SK-N-SH treated with all-trans-retinoic acid at 6 μM for 48 hours (cell line): ENCODE data around the gene KAT7.

Source experiments
- ATAC-seq: fragments of 200-7000 bp; cut with Tn5 transposase; 3 replicates; pipeline ENCODE4 v1.9.1; 2020; ENCODE audit warnings: mild to moderate bottlenecking, moderate library complexity
- ARNTL ChIP-seq: fragments of 450-650 bp; formaldehyde crosslinking; IDR thresholded peaks from 2 replicates; pipeline ENCODE4 v1.5.0; 2020; ENCODE audit warnings: low read depth, mild to moderate bottlenecking, moderate library complexity, borderline replicate concordance
- BACH2 ChIP-seq: fragments of 250-450 bp; sonication (Bioruptor Pico); IDR thresholded peaks from 2 replicates; pipeline ENCODE4 v1.9.0; 2021; ENCODE audit warnings: mild to moderate bottlenecking, borderline replicate concordance
- CSDC2 ChIP-seq: fragments of 250-450 bp; sonication (Bioruptor Pico); IDR thresholded peaks from 2 replicates; pipeline ENCODE4 v1.5.0; 2020; ENCODE audit warnings: mild to moderate bottlenecking, moderate library complexity
- ESRRG ChIP-seq: fragments of 250-450 bp; sonication (Bioruptor Pico); IDR thresholded peaks from 2 replicates; pipeline ENCODE4 v1.6.1; 2021; ENCODE audit warnings: mild to moderate bottlenecking
- GLIS3 ChIP-seq: fragments of 250-450 bp; sonication (Bioruptor Pico); IDR thresholded peaks from 2 replicates; pipeline ENCODE4 v1.5.0; 2020; ENCODE audit warnings: mild to moderate bottlenecking, moderate library complexity
- ISL1 ChIP-seq: fragments of 250-450 bp; sonication (Bioruptor Pico); IDR thresholded peaks from 2 replicates; pipeline ENCODE4 v2.1.2; 2022; ENCODE audit warnings: mild to moderate bottlenecking, moderate library complexity
- OSR1 ChIP-seq: fragments of 250-450 bp; sonication (Bioruptor Pico); IDR thresholded peaks from 2 replicates; pipeline ENCODE4 v1.8.0; 2022; ENCODE audit warnings: moderate library complexity, mild to moderate bottlenecking, inconsistent platforms
- PPARA ChIP-seq: fragments of 250-450 bp; sonication (Bioruptor Pico); IDR thresholded peaks from 2 replicates; pipeline ENCODE4 v1.5.0; 2020; ENCODE audit warnings: mild to moderate bottlenecking, borderline replicate concordance
- RARB ChIP-seq: fragments of 250-450 bp; sonication (Bioruptor Pico); IDR thresholded peaks from 2 replicates; pipeline ENCODE4 v1.8.0; 2021; ENCODE audit warnings: mild to moderate bottlenecking, moderate library complexity
- SNAI2 ChIP-seq: fragments of 250-450 bp; sonication (Bioruptor Pico); IDR thresholded peaks from 2 replicates; pipeline ENCODE4 v1.5.0; 2020; ENCODE audit warnings: mild to moderate bottlenecking, moderate library complexity
- TCF4 ChIP-seq: fragments of 250-450 bp; sonication (Bioruptor Pico); IDR thresholded peaks from 2 replicates; pipeline ENCODE4 v1.8.0; 2021; ENCODE audit warnings: mild to moderate bottlenecking, moderate library complexity, borderline replicate concordance
- TOX ChIP-seq: fragments of 250-450 bp; sonication (Bioruptor Pico); IDR thresholded peaks from 2 replicates; pipeline ENCODE4 v1.8.0; 2021; ENCODE audit warnings: mild to moderate bottlenecking, moderate library complexity, borderline replicate concordance
- ZC3H10 ChIP-seq: fragments of 250-450 bp; sonication (Bioruptor Pico); IDR thresholded peaks from 2 replicates; pipeline ENCODE4 v1.5.1; 2021; ENCODE audit warnings: mild to moderate bottlenecking, moderate library complexity
- ZFP30 ChIP-seq: fragments of 450-650 bp; formaldehyde crosslinking; IDR thresholded peaks from 2 replicates; pipeline ENCODE4 v1.5.0; 2022; ENCODE audit warnings: mild to moderate bottlenecking, moderate library complexity
- ZNF565 ChIP-seq: fragments of 450-650 bp; formaldehyde crosslinking; conservative IDR thresholded peaks from 2 replicates; pipeline ENCODE4 v1.5.0; 2020; ENCODE audit warnings: low read depth, mild to moderate bottlenecking, moderate library complexity
- ZNF70 ChIP-seq: fragments of 450-650 bp; formaldehyde crosslinking; IDR thresholded peaks from 2 replicates; pipeline ENCODE4 v1.5.0; 2020; ENCODE audit warnings: mild to moderate bottlenecking, moderate library complexity
- ZNF8 ChIP-seq: fragments of 450-650 bp; formaldehyde crosslinking; IDR thresholded peaks from 2 replicates; pipeline ENCODE4 v1.5.0; 2020; ENCODE audit warnings: mild to moderate bottlenecking, moderate library complexity
- TF ChIP-seq, protein P1 (sequence below): fragments of 250-450 bp; sonication (Bioruptor Pico); IDR thresholded peaks from 2 replicates; pipeline ENCODE4 v1.5.0; 2020; ENCODE audit warnings: mild to moderate bottlenecking, moderate library complexity
- TF ChIP-seq, protein P2 (sequence below): fragments of 250-450 bp; sonication (Bioruptor Pico); IDR thresholded peaks from 2 replicates; pipeline ENCODE4 v1.5.1; 2021; ENCODE audit warnings: mild to moderate bottlenecking, moderate library complexity
- TF ChIP-seq, protein P3 (sequence below): fragments of 250-450 bp; sonication (Bioruptor Pico); IDR thresholded peaks from 2 replicates; pipeline ENCODE4 v1.8.0; 2021; ENCODE audit warnings: low read depth, mild to moderate bottlenecking, moderate library complexity, borderline replicate concordance
- TF ChIP-seq, protein P4 (sequence below): fragments of 250-450 bp; sonication (Bioruptor Pico); IDR thresholded peaks from 2 replicates; pipeline ENCODE4 v1.5.1; 2020; ENCODE audit warnings: low read depth, mild to moderate bottlenecking, moderate library complexity
- TF ChIP-seq, protein P5 (sequence below): fragments of 250-450 bp; sonication (Bioruptor Pico); IDR thresholded peaks from 2 replicates; pipeline ENCODE4 v1.8.0; 2020; ENCODE audit warnings: mild to moderate bottlenecking, moderate library complexity, borderline replicate concordance

Gene KAT7

DNA sequence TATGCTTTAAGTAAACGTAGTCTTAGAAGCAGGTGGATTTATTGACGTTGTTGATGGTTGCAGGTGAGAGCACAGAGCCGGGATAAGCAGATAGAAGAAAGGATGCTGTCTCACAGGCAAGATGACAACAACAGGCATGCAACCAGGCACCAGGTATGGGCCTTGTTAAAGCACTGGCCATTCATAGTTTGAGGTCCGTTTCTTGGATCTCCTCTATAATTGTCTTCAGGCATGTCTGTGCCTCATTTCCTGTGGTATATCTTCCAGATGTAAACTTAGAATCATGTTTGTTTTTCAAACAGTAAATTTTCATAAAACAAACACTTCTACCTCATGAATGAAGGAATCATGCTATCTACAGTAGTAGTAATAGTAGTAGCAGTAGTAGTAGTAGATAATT, 20.6 kb downstream of the KAT7 start:
- no peak for TF ChIP-seq BACH2 (CRISPR knock-in tag)
- TF ChIP-seq ESRRG (CRISPR knock-in tag): no peak
- no peak for TF ChIP-seq ARNTL (CRISPR knock-in tag)
- no peak for TF ChIP-seq SNAI2 (CRISPR knock-in tag)
- TF ChIP-seq PPARA (CRISPR knock-in tag): no peak
- TF ChIP-seq ISL1 (CRISPR knock-in tag): no peak
- TF ChIP-seq, protein P1, sequence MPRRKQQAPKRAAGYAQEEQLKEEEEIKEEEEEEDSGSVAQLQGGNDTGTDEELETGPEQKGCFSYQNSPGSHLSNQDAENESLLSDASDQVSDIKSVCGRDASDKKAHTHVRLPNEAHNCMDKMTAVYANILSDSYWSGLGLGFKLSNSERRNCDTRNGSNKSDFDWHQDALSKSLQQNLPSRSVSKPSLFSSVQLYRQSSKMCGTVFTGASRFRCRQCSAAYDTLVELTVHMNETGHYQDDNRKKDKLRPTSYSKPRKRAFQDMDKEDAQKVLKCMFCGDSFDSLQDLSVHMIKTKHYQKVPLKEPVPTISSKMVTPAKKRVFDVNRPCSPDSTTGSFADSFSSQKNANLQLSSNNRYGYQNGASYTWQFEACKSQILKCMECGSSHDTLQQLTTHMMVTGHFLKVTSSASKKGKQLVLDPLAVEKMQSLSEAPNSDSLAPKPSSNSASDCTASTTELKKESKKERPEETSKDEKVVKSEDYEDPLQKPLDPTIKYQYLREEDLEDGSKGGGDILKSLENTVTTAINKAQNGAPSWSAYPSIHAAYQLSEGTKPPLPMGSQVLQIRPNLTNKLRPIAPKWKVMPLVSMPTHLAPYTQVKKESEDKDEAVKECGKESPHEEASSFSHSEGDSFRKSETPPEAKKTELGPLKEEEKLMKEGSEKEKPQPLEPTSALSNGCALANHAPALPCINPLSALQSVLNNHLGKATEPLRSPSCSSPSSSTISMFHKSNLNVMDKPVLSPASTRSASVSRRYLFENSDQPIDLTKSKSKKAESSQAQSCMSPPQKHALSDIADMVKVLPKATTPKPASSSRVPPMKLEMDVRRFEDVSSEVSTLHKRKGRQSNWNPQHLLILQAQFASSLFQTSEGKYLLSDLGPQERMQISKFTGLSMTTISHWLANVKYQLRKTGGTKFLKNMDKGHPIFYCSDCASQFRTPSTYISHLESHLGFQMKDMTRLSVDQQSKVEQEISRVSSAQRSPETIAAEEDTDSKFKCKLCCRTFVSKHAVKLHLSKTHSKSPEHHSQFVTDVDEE (CRISPR knock-in tag): no peak
- TF ChIP-seq ZNF565: no peak
- TF ChIP-seq ZC3H10: no peak
- TF ChIP-seq, protein P2, sequence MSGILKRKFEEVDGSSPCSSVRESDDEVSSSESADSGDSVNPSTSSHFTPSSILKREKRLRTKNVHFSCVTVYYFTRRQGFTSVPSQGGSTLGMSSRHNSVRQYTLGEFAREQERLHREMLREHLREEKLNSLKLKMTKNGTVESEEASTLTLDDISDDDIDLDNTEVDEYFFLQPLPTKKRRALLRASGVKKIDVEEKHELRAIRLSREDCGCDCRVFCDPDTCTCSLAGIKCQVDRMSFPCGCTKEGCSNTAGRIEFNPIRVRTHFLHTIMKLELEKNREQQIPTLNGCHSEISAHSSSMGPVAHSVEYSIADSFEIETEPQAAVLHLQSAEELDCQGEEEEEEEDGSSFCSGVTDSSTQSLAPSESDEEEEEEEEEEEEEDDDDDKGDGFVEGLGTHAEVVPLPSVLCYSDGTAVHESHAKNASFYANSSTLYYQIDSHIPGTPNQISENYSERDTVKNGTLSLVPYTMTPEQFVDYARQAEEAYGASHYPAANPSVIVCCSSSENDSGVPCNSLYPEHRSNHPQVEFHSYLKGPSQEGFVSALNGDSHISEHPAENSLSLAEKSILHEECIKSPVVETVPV (CRISPR knock-in tag): no peak
- no peak for TF ChIP-seq OSR1
- no peak for TF ChIP-seq GLIS3
- TF ChIP-seq, all 23 proteins: peak for 0
- no peak for ATAC-seq

DNA sequence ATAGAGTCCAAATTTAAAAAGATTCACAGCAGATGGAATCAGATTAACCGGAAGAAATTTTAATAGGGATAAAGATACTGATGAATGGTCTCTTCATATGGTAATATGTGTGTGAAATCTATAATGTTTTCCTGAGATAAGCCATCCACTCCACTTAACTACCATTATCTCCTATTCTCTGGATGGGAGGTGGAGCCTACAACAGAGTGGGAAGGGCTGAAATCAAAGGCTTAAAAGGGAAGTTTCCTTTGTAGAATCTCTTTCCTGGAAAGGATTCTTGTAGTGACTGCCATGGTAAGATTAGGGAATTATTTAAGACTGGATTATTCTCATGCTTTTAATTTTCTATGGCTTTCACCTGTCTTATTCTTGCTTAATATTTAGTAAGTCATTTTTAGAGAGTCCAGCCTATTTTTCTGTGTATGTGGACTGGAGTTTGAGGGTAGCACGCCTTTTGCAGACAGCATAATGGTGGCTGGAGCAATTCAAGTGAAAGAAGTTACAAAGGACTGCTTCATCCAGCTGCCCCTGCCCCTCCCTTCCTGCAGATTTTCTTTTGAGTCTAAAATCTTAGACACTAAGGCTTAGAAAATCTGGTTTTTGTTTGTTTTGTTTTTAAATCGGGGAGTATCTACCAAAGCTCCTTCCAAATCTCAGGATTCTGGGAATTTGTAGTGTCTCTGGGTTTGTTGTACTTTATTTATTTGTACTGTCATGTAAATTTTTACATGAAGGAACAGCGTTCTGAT, 26.5 kb downstream of the KAT7 start:
- no peak for ATAC-seq
- TF ChIP-seq OSR1: no peak
- no peak for TF ChIP-seq TOX (CRISPR knock-in tag)
- no peak for TF ChIP-seq ZC3H10
- no peak for TF ChIP-seq ZNF565
- TF ChIP-seq, protein P3, sequence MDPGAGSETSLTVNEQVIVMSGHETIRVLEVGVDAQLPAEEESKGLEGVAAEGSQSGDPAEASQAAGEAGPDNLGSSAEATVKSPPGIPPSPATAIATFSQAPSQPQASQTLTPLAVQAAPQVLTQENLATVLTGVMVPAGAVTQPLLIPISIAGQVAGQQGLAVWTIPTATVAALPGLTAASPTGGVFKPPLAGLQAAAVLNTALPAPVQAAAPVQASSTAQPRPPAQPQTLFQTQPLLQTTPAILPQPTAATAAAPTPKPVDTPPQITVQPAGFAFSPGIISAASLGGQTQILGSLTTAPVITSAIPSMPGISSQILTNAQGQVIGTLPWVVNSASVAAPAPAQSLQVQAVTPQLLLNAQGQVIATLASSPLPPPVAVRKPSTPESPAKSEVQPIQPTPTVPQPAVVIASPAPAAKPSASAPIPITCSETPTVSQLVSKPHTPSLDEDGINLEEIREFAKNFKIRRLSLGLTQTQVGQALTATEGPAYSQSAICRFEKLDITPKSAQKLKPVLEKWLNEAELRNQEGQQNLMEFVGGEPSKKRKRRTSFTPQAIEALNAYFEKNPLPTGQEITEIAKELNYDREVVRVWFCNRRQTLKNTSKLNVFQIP (CRISPR knock-in tag): no peak
- no peak for TF ChIP-seq ZFP30 (CRISPR knock-in tag)
- no peak for TF ChIP-seq ZNF70 (CRISPR knock-in tag)
- TF ChIP-seq PPARA (CRISPR knock-in tag): no peak
- no peak for TF ChIP-seq TCF4 (CRISPR knock-in tag)
- TF ChIP-seq CSDC2 (CRISPR knock-in tag): no peak
- no peak for TF ChIP-seq ZNF8 (CRISPR knock-in tag)
- no peak for TF ChIP-seq BACH2 (CRISPR knock-in tag)
- no peak for TF ChIP-seq ISL1 (CRISPR knock-in tag)
- TF ChIP-seq, protein P4, sequence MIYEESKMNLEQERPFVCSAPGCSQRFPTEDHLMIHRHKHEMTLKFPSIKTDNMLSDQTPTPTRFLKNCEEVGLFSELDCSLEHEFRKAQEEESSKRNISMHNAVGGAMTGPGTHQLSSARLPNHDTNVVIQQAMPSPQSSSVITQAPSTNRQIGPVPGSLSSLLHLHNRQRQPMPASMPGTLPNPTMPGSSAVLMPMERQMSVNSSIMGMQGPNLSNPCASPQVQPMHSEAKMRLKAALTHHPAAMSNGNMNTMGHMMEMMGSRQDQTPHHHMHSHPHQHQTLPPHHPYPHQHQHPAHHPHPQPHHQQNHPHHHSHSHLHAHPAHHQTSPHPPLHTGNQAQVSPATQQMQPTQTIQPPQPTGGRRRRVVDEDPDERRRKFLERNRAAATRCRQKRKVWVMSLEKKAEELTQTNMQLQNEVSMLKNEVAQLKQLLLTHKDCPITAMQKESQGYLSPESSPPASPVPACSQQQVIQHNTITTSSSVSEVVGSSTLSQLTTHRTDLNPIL (CRISPR knock-in tag): no peak
- TF ChIP-seq RARB (CRISPR knock-in tag): no peak
- TF ChIP-seq GLIS3: no peak

DNA sequence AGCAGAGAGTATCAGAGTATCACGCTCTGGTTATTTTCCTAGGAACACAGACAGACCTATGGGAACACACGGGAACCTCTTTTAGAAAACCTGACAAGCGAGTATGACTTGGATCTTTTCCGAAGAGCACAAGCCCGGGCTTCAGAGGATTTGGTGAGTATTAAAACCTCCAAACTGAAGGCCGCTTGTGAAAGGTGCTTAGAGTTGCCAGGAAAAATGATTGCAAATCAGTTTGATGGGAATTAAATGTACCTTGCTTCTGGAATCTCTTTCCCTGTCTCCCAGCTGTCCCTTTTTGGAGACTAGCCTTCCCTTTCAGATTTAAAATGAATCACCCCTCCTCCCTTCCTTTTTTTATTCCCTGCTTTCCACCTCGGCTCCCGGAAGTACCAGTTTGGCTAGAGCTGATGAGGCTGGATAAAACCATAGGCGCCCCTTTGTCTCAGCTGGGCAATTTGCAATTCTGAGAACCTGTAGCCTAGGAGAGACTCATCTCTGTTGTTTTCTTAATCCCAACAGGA, 27.3 kb downstream of the KAT7 start:
- no peak for TF ChIP-seq ESRRG (CRISPR knock-in tag)
- no peak for TF ChIP-seq ZNF565
- no peak for TF ChIP-seq ZFP30 (CRISPR knock-in tag)
- TF ChIP-seq, protein P5, sequence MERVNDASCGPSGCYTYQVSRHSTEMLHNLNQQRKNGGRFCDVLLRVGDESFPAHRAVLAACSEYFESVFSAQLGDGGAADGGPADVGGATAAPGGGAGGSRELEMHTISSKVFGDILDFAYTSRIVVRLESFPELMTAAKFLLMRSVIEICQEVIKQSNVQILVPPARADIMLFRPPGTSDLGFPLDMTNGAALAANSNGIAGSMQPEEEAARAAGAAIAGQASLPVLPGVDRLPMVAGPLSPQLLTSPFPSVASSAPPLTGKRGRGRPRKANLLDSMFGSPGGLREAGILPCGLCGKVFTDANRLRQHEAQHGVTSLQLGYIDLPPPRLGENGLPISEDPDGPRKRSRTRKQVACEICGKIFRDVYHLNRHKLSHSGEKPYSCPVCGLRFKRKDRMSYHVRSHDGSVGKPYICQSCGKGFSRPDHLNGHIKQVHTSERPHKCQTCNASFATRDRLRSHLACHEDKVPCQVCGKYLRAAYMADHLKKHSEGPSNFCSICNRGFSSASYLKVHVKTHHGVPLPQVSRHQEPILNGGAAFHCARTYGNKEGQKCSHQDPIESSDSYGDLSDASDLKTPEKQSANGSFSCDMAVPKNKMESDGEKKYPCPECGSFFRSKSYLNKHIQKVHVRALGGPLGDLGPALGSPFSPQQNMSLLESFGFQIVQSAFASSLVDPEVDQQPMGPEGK (CRISPR knock-in tag): no peak
- TF ChIP-seq ARNTL (CRISPR knock-in tag): no peak
- TF ChIP-seq, protein P2 (CRISPR knock-in tag): no peak
- no peak for TF ChIP-seq GLIS3
- no peak for TF ChIP-seq ZNF8 (CRISPR knock-in tag)
- TF ChIP-seq RARB (CRISPR knock-in tag): no peak
- TF ChIP-seq ZNF70 (CRISPR knock-in tag): no peak
- TF ChIP-seq OSR1: no peak
- TF ChIP-seq ISL1 (CRISPR knock-in tag): no peak
- TF ChIP-seq SNAI2 (CRISPR knock-in tag): no peak
- TF ChIP-seq, protein P3 (CRISPR knock-in tag): no peak
- TF ChIP-seq, all 23 proteins: peak for 0
- no peak for ATAC-seq
